ENCODE measurements around the gene UPK1A.
A peak's percentile ranks its signal among the peaks of the same experiment; 100 is the strongest.
"Not testable (repeated sequence)": the region's sequence is repeated elsewhere in the genome, so short reads cannot be mapped to it uniquely, and the experiment has no call there.

Gene UPK1A

DNA sequence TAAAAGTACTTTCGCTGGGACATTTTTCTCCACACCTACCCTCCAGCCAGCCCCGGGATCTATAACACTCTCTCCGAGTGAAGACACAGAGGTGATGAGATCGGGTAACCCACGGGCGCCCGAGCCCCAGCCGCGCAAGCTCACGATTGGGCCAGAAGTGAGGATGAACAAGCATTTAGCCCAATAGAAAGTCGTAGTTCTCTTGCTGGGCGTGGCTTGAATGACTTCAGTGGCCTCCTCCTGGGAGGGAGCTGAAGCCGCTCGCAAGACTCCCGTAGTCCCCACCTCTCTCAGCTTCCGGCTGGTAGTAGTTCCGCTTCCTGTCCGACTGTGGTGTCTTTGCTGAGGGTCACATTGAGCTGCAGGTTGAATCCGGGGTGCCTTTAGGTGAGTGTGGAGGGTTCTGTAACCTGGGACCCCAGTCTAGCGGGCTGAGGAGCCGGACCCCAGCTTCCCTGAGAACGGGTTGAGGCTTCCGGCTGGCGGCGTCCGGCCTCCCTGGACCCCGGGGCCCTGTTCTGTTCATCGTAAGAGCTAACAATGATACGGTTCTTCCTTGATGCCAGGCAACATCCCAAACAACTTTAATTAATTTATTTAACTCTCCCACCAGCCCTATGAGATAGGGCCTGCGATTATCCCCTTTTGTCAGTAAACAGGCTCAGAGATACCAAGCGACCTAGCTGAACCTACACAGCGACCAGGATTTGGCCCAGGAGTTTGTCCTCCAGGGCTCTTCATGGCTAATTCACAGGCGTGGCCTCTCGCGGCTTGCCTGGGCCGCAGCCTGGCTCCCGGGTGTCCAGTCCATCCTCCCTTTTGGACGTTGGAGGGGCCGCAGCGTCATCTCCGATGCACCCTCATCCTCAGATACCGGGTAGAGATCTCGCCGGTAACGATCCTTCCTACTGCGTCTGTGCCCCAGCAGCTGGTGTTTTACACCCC, 18.0 kb upstream of the UPK1A start, which contains the start of gene COX6B1:
Gene COX6B1, plus strand, starts transcription at position 307 of the 945 bp plus-strand sequence. CDS start 2,921 bp downstream, outside the sequence.
- Mint-ChIP-seq H3K36me3 (ENCODE audit: low read depth) (peaks cover 15% of the 10 kb centered on the region), H3K4me3 (peak within 1 kb of the TSS; percentile 100), H3K9me3 (no peaks in the 10 kb centered on the region), H3K27ac (peak within 1 kb of the TSS; percentile 85), H3K4me1 (peaks cover 30% of the 10 kb centered on the region), H3K27me3 (ENCODE audit: low read depth, poor library complexity) (peaks cover 7% of the 10 kb centered on the region)
- TF ChIP-seq, protein P1, sequence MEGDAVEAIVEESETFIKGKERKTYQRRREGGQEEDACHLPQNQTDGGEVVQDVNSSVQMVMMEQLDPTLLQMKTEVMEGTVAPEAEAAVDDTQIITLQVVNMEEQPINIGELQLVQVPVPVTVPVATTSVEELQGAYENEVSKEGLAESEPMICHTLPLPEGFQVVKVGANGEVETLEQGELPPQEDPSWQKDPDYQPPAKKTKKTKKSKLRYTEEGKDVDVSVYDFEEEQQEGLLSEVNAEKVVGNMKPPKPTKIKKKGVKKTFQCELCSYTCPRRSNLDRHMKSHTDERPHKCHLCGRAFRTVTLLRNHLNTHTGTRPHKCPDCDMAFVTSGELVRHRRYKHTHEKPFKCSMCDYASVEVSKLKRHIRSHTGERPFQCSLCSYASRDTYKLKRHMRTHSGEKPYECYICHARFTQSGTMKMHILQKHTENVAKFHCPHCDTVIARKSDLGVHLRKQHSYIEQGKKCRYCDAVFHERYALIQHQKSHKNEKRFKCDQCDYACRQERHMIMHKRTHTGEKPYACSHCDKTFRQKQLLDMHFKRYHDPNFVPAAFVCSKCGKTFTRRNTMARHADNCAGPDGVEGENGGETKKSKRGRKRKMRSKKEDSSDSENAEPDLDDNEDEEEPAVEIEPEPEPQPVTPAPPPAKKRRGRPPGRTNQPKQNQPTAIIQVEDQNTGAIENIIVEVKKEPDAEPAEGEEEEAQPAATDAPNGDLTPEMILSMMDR (IDR thresholded peaks at IDR 0.05) = no peak
- DNase-seq = peak; percentile 87

- Mint-ChIP-seq H3K36me3 (ENCODE audit: low read depth) (peaks cover 31% of the 10 kb centered on the region), H3K27ac (no peak overlapping the region), H3K4me1 (peaks cover 18% of the 10 kb centered on the region), H3K27me3 (ENCODE audit: low read depth, poor library complexity) (peaks cover 5% of the 10 kb centered on the region), H3K4me3 (no peak overlapping the region), H3K9me3 (no peaks in the 10 kb centered on the region)
- TF ChIP-seq, protein P1 (IDR thresholded peaks at IDR 0.05) = no peak
- DNase-seq = no peak
Measured at GRCh38 chr19:35650581-35650980, 15.7 kb upstream of the UPK1A start.

DNA sequence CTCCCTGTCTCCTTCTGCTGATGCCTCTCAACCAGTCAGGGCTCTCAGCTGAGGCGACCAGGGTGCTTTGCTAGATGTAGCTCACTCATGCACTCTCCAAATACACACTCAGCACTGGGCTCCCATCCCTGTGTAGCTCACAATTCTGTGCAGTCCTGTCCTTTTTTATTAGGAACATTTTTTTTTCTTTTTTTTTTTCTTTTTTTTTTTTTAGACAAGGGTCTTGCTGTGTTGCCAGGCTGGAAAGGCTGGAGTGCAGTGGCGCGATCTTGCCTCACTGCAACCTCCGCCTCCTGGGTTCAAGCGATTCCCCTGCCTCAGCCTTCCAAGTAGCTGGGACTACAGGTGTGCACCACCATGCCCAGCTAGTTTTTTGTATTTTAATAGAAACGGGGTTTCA, 11.5 kb upstream of the UPK1A start:
- H3K4me3 Mint-ChIP-seq; H3K27me3 Mint-ChIP-seq (ENCODE audit: low read depth, poor library complexity); H3K9me3 Mint-ChIP-seq; H3K4me1 Mint-ChIP-seq; DNase-seq; H3K27ac Mint-ChIP-seq: not testable (repeated sequence)
- peaks cover 66% of the 10 kb centered on the region for H3K36me3 Mint-ChIP-seq (ENCODE audit: low read depth)

- Mint-ChIP-seq H3K4me3 (no peak overlapping the region), H3K9me3 (no peaks in the 10 kb centered on the region), H3K36me3 (ENCODE audit: low read depth) (peaks cover 72% of the 10 kb centered on the region), H3K27ac (no peak overlapping the region), H3K4me1 (no peaks in the 10 kb centered on the region), H3K27me3 (ENCODE audit: low read depth, poor library complexity) (no peaks in the 10 kb centered on the region)
- DNase-seq = no peak
- TF ChIP-seq, protein P1 (IDR thresholded peaks at IDR 0.05) = no peak
Measured at GRCh38 chr19:35655600-35655999, 10.7 kb upstream of the UPK1A start.

DNA sequence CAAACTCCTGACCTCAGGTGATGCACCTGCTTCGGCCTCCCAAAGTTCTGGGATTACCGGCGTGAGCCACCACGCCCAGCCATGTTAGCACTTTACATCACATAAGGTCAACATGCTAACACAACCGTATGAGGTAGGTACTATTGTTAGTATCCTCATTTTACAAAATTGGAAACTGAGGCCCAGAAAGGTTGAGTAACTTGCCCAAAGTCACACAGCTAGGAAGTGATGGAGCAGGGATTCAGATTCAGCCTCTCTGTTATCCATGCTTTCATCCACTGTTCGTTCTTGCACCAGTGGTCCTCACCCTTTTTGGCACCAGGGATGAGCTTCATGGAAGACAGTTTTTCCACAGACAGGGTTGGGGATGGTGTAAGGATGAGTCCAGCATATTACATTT, 9.6 kb upstream of the UPK1A start:
- no peaks in the 10 kb centered on the region for H3K9me3 Mint-ChIP-seq
- H3K4me3 Mint-ChIP-seq = no peak overlapping the region
- no peaks in the 10 kb centered on the region for H3K4me1 Mint-ChIP-seq
- no peak for DNase-seq
- H3K27ac Mint-ChIP-seq = no peak overlapping the region
- peaks cover 3% of the 10 kb centered on the region for H3K27me3 Mint-ChIP-seq (ENCODE audit: low read depth, poor library complexity)
- TF ChIP-seq, protein P1 (IDR thresholded peaks at IDR 0.05) = no peak
- H3K36me3 Mint-ChIP-seq (ENCODE audit: low read depth) = peaks cover 76% of the 10 kb centered on the region

DNA sequence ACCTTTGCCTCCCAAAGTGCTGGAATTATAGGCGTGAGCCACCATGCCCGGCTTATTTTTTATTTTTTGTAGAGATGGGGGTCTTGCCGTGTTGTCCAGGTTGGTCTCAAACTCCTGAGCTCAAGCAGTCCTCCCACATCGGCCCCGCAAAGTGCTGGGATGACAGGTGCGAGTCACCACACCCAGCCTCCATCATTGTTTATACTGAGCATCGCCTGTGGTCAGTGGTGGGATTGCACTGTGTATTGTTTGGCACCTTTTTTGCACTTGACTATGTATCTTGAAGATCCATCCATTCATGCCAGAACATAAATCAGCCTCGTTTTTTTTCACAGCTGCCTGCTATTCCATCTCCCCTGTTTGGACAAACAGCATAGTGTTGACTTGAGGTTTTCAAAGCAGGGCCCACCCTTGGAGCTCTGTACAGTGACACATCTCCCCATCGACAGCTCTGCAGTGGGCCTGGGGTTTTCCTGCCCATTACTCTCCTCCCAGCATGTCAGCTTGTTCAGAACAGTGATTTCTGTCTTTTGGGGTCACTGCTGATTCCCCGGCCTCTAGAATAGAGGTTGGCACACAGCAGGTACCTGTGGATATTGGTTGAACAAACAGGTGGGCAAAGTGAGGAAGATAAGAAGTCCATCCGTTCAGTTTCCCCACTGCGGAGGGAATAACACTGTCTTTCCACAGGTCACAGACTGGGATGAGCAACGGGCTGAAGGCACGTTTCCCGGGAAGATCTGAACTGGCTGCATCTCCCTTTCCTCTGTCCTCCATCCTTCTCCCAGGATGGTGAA, 8.2 kb upstream of the UPK1A start:
- TF ChIP-seq, protein P1 (IDR thresholded peaks at IDR 0.05) = no peak
- Mint-ChIP-seq H3K4me3 (no peak overlapping the region), H3K36me3 (ENCODE audit: low read depth) (peaks cover 80% of the 10 kb centered on the region), H3K9me3 (no peaks in the 10 kb centered on the region), H3K27me3 (ENCODE audit: low read depth, poor library complexity) (peaks cover 3% of the 10 kb centered on the region), H3K27ac (no peak overlapping the region), H3K4me1 (no peaks in the 10 kb centered on the region)
- no peak for DNase-seq
